CD14-positive monocyte (primary cell): ENCODE results near the gene POU6F2. TPM values are rescaled to one million over a fixed set of nuclear protein-coding genes. Genes with fewer than 3 reads are reported as not detected.

Experiments used
- DNase-seq, 3 donors: peaks; one replicate each; pipeline ENCODE4 v3.0.0-alpha.2; 2011 to 2022
- H2AFZ ChIP-seq: 2 replicates; pipeline ENCODE4 v1.6.0; 2012; ENCODE audit warnings: mild to moderate bottlenecking, low read depth, low read length, inconsistent platforms; ENCODE audit not compliant: insufficient read depth, poor library complexity, severe bottlenecking
- H3K27ac ChIP-seq, 2 donors: 1 replicate in 1 of 2; 2 replicates in 1 of 2; pipeline ENCODE4 v1.5.1; 2012 to 2013; ENCODE audit warnings: low read length in 2 of 2, control low read depth in 1 of 2, inconsistent platforms in 1 of 2, low read depth in 1 of 2, mild to moderate bottlenecking in 1 of 2
- H3K27me3 ChIP-seq, 2 donors: one replicate each; pipeline versions ENCODE4 v1.6.0 to v1.6.1; 2011 to 2013; ENCODE audit warnings: low read length in 2 of 2; ENCODE audit not compliant: control insufficient read depth in 2 of 2, insufficient read depth in 2 of 2
- H3K36me3 ChIP-seq, 2 donors: replicated peaks in 1 of 2; 1 replicate in 1 of 2; 2 replicates in 1 of 2; pipeline versions ENCODE4 v1.5.1 to v1.6.1; 2012 to 2013; ENCODE audit warnings: low read length in 2 of 2, control low read depth in 1 of 2, inconsistent platforms in 1 of 2, mild to moderate bottlenecking in 1 of 2; ENCODE audit not compliant: insufficient read depth in 2 of 2, control insufficient read depth in 1 of 2
- H3K4me1 ChIP-seq, 2 donors: 1 replicate in 1 of 2; 2 replicates in 1 of 2; pipeline versions ENCODE4 v1.5.1 to v1.6.1; 2012 to 2013; ENCODE audit warnings: low read length in 2 of 2, control low read depth in 1 of 2, inconsistent platforms in 1 of 2, mild to moderate bottlenecking in 1 of 2, moderate library complexity in 1 of 2; ENCODE audit not compliant: insufficient read depth in 2 of 2, control insufficient read depth in 1 of 2
- H3K4me2 ChIP-seq: replicated peaks from 2 replicates; pipeline ENCODE3; 2012; ENCODE audit warnings: low read length, moderate library complexity, mild to moderate bottlenecking; ENCODE audit not compliant: poor library complexity, severe bottlenecking; ENCODE audit errors: extremely low read depth
- H3K4me3 ChIP-seq, 3 experiments: fragments of 200-600 bp in 1 of 3; sonication (generic) in 1 of 3; replicated peaks in 1 of 3; 1 replicate in 2 of 3; 2 replicates in 1 of 3; pipeline ENCODE4 v1.5.1; 2011 to 2013; ENCODE audit warnings: low read length in 3 of 3, mild to moderate bottlenecking in 3 of 3, control low read depth in 2 of 3, low read depth in 2 of 3, inconsistent platforms in 1 of 3, moderate library complexity in 1 of 3
- H3K79me2 ChIP-seq: 2 replicates; pipeline ENCODE4 v1.6.0; 2012; ENCODE audit warnings: mild to moderate bottlenecking, control low read depth, inconsistent platforms, low read length, moderate library complexity; ENCODE audit not compliant: insufficient read depth
- H3K9ac ChIP-seq: 2 replicates; pipeline ENCODE4 v1.6.0; 2017; ENCODE audit warnings: low read length, mild to moderate bottlenecking; ENCODE audit not compliant: insufficient read depth, poor library complexity, severe bottlenecking
- H3K9me3 ChIP-seq, 2 donors: replicated peaks in 1 of 2; 1 replicate in 1 of 2; 2 replicates in 1 of 2; pipeline versions ENCODE4 v1.5.1 to v1.6.1; 2012 to 2013; ENCODE audit warnings: low read length in 2 of 2, control low read depth in 1 of 2; ENCODE audit not compliant: control insufficient read depth in 1 of 2, insufficient read depth in 1 of 2
- H4K20me1 ChIP-seq: 2 replicates; pipeline ENCODE4 v1.6.0; 2012; ENCODE audit warnings: mild to moderate bottlenecking, low read length, control low read depth, moderate library complexity; ENCODE audit not compliant: insufficient read depth
- H3K27ac Mint-ChIP-seq, 7 donors: one replicate each; pipeline ENCODE4 v1.8.0; 2020; ENCODE audit warnings: mild to moderate bottlenecking in 7 of 7, mixed read lengths in 7 of 7, moderate library complexity in 6 of 7, inconsistent platforms in 2 of 7
- H3K27me3 Mint-ChIP-seq, 3 donors: one replicate each; pipeline ENCODE4 v1.8.0; 2021 to 2022; ENCODE audit warnings: low read depth in 3 of 3, mild to moderate bottlenecking in 3 of 3, mixed read lengths in 3 of 3, moderate library complexity in 3 of 3, inconsistent platforms in 1 of 3
- H3K36me3 Mint-ChIP-seq, 2 donors: one replicate each; pipeline ENCODE4 v1.8.0; 2020; ENCODE audit warnings: mixed read lengths in 2 of 2, inconsistent platforms in 1 of 2, mild to moderate bottlenecking in 1 of 2
- H3K4me1 Mint-ChIP-seq: one replicate; pipeline ENCODE4 v1.8.0; 2020; ENCODE audit warnings: mild to moderate bottlenecking, mixed read lengths
- H3K4me3 Mint-ChIP-seq, 2 donors: one replicate each; pipeline ENCODE4 v1.8.0; 2020; ENCODE audit warnings: mild to moderate bottlenecking in 2 of 2, mixed read lengths in 2 of 2, moderate library complexity in 1 of 2
- H3K9me3 Mint-ChIP-seq, 7 donors: one replicate each; pipeline ENCODE4 v1.8.0; 2020 to 2022; ENCODE audit warnings: mixed read lengths in 7 of 7, mild to moderate bottlenecking in 6 of 7, moderate library complexity in 6 of 7, inconsistent platforms in 2 of 7
- WGBS: methylation state at CpG from one replicate; pipeline ENCODE4 v1.1.5; 2013; ENCODE audit warnings: missing lambda C conversion rate; ENCODE audit not compliant: insufficient coverage; 5-methylcytosine and 5-hydroxymethylcytosine counted together
- intact Hi-C, 2 donors: fragments of 100-400 bp; cut with micrococcal nuclease; formaldehyde crosslinking; loops; one replicate each; pipeline versions ENCODE4 v1.15.0 to v1.15.1; 2023
- polyA plus RNA-seq, 3 donors: library from polyadenylated mRNA; depleted of rRNA in 1 of 3; unstranded in 2 of 3; stranded (reverse) in 1 of 3; fragments of 300-500 nt in 2 of 3; fragments of >200 nt in 1 of 3; fragmentation: Illumina TruSeq in 2 of 3; gene quantifications; 1 replicate in 2 of 3; 2 replicates in 1 of 3; pipeline ENCODE4 v1.2.3, GENCODE V29; 2012 to 2021
- TF ChIP-seq, protein P1 (sequence below): fragments of 200-600 bp; IDR thresholded peaks from one replicate; pipeline ENCODE4 v1.8.0; 2022; ENCODE audit warnings: antibody characterized with exemption, mild to moderate bottlenecking

Gene POU6F2
- polyA plus RNA-seq, 3 donors = not detected

DNA sequence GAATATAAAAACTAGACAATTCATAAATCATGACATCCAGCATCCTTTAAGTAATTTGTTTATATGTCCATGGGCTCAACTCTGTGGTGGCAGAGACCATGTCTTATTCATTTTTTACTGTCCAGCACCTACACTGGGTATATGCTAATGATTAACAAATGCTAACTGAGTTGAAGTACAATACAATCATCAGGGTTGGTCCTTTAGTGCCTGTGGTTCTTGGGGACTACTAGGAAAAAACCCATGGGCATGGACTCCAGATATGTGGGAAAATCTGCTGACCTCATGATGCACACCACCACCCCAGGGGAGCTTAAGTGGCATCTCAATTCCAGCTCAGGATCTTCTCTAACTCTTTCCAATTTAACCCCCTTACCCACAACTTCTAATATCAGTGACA is 503.2 kb downstream of the POU6F2 start:
- no peaks in the 10 kb centered on the region for H3K36me3 ChIP-seq
- peaks cover 2% of the 10 kb centered on the region in 3 donors for H3K27me3 Mint-ChIP-seq
- H3K4me3 Mint-ChIP-seq = no peak overlapping the region
- peaks cover 0 to 3% of the 10 kb centered on the region in 2 donors for H3K9me3 ChIP-seq
- peaks cover 0 to 10% (median 7%) of the 10 kb centered on the region in 7 donors for H3K9me3 Mint-ChIP-seq
- H2AFZ ChIP-seq = no peak overlapping the region
- H4K20me1 ChIP-seq = no peaks in the 10 kb centered on the region
- H3K4me3 ChIP-seq = no peak overlapping the region
- no peaks in the 10 kb centered on the region for H3K4me1 Mint-ChIP-seq
- no peaks in the 10 kb centered on the region for H3K27me3 ChIP-seq
- intact Hi-C loops = no loop called here
- no peak overlapping the region for H3K4me2 ChIP-seq
- H3K36me3 Mint-ChIP-seq = no peaks in the 10 kb centered on the region
- no peak for DNase-seq
- no peak overlapping the region for H3K27ac ChIP-seq
- no peaks in the 10 kb centered on the region for H3K4me1 ChIP-seq
- TF ChIP-seq, protein P1, sequence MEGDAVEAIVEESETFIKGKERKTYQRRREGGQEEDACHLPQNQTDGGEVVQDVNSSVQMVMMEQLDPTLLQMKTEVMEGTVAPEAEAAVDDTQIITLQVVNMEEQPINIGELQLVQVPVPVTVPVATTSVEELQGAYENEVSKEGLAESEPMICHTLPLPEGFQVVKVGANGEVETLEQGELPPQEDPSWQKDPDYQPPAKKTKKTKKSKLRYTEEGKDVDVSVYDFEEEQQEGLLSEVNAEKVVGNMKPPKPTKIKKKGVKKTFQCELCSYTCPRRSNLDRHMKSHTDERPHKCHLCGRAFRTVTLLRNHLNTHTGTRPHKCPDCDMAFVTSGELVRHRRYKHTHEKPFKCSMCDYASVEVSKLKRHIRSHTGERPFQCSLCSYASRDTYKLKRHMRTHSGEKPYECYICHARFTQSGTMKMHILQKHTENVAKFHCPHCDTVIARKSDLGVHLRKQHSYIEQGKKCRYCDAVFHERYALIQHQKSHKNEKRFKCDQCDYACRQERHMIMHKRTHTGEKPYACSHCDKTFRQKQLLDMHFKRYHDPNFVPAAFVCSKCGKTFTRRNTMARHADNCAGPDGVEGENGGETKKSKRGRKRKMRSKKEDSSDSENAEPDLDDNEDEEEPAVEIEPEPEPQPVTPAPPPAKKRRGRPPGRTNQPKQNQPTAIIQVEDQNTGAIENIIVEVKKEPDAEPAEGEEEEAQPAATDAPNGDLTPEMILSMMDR = no peak
- no peak overlapping the region for H3K9ac ChIP-seq
- no peaks in the 10 kb centered on the region for H3K79me2 ChIP-seq
- no peak overlapping the region for H3K27ac Mint-ChIP-seq

DNA sequence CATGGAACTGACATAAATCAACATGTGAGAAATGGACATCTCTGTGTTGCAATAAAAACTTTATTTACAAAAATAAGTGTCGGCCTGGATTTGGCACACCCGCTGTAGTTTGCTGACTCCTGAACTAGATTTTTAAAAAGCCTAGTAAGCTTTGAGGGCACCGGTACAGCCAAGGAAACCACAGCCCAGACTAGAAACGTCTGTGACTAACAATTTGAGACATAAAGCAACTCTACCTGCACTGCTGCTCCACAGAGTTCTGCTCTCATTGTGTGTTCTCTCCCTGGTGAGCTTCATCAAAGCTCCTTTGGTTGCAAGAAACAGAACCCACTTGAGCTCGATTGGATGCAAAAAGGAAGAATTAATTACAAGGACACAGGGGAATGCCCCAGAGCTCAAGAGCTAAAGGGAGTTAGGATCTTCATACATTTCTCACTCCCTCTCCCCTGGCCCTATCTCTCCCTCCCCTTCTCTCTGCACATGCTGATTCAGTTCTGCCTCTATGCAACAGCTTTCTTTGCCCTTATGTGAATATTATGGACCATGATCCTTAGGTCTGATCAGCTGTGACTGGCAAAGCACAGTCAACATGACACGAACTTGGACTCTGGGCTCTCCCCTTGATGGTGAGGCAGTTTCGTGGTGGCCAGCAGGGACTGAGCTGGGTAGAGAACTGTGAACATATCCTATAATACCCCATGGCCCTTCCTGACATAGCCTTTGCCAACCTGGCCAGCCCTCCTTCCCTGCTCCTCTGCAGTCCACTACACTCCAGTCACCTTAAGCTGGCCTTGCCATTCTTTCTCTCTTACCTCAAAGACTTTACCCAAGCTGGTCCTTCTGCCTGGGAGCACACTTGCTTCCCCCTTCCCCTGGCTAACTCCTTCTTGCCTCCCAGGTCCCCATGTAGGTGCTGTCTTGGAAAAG is 511.0 kb downstream of the POU6F2 start:
- Histone ChIP-seq H3K9me3 (no peaks in the 10 kb centered on the region), H3K9ac (no peak overlapping the region), H3K79me2 (no peaks in the 10 kb centered on the region), H3K4me3 (no peak overlapping the region), H3K36me3 (no peaks in the 10 kb centered on the region), H4K20me1 (no peaks in the 10 kb centered on the region), H3K27ac (no peak overlapping the region), H3K4me2 (no peak overlapping the region), H3K27me3 (no peaks in the 10 kb centered on the region), H2AFZ (no peak overlapping the region), H3K4me1 (no peaks in the 10 kb centered on the region)
- Mint-ChIP-seq H3K27ac (no peak overlapping the region), H3K4me1 (no peaks in the 10 kb centered on the region), H3K9me3 (peaks cover 0 to 5% (median 2%) of the 10 kb centered on the region in 7 donors), H3K36me3 (no peaks in the 10 kb centered on the region), H3K4me3 (no peak overlapping the region), H3K27me3 (peaks cover 0 to 5% (median 1%) of the 10 kb centered on the region in 3 donors)
- intact Hi-C loops = no loop called here
- TF ChIP-seq, protein P1 = no peak
- no peak for DNase-seq
- 52% methylated on average over 4 of the region's 7 CpGs for WGBS
